NB4 (cell line): ENCODE results near the gene GPX8.

Source experiments
- CTCF ChIP-seq: IDR thresholded peaks from one replicate; pipeline ENCODE4 v1.5.1; 2012; ENCODE audit warnings: low read depth, low read length
- MAX ChIP-seq: IDR thresholded peaks from 2 replicates; pipeline ENCODE4 v1.6.1; 2011; ENCODE audit warnings: low read depth, low read length
- POLR2A ChIP-seq: IDR thresholded peaks from 2 replicates; pipeline ENCODE4 v1.6.1; 2011; ENCODE audit warnings: mild to moderate bottlenecking; ENCODE audit not compliant: insufficient read length; ENCODE audit errors: extremely low read depth

GRCh38 chr5:55173687-55174230, 13.8 kb downstream of the GPX8 start:
- TF ChIP-seq CTCF (no peak), POLR2A (no peak), MAX (no peak)
